A673 (cell line): Measurements from ENCODE around the gene BTBD9.

ENCODE experiments used
- CTCF ChIP-seq: fragments of 300-800, 200-600 bp; sonication (generic); conservative IDR thresholded peaks from 2 replicates; pipeline ENCODE4 v1.5.1; 2017; ENCODE audit warnings: low read depth, mild to moderate bottlenecking, antibody characterized with exemption, low read length, moderate library complexity, mixed read lengths
- EZH2 ChIP-seq: fragments of 200-600 bp; sonication (generic); IDR thresholded peaks from 2 replicates; pipeline ENCODE4 v1.6.1; 2017; ENCODE audit warnings: borderline replicate concordance, low read depth, mild to moderate bottlenecking, mixed read lengths, antibody characterized with exemption, low read length; ENCODE audit not compliant: poor library complexity, severe bottlenecking

DNA sequence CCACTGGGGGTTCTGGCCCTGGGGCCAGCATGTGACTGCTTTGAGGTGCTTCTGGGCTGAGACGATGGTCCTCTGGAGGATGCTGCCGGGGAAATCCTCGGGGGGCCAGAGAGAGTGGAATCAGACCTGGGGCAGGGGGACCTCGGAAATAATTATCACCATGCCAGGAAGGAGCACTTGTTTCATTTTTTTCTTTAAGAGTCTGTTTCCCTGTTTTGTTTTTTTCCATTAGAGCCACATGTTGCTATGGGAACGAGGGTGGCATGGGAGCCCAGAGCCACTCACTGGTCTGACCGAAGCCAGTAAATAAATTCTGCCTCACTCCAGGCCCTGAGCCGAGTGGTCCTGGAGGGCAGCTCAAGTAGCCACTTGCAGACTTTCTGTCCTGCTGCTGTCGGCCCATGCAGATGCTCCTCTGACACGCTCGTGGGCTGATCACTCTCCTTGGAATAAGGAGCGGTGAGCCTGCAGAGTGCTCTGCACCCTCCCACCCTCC lies 455.1 kb downstream of the BTBD9 start:
- TF ChIP-seq CTCF (no peak), EZH2 (no peak)
